Measurements from ENCODE around the gene CAGE1.
"Not testable (repeated sequence)": the region's sequence is repeated elsewhere in the genome, so short reads cannot be mapped to it uniquely, and the experiment has no call there.

The CAGE1 gene

GRCh38 chr6:7331452-7331851 lies 58.1 kb downstream of the CAGE1 start:
- no peak for TF ChIP-seq CTCF (IDR thresholded peaks at IDR 0.05; ENCODE audit: low read depth, low read length)
- no peak overlapping the region for H3K4me3 ChIP-seq (ENCODE audit: low read depth, low read length)
- no peak for DNase-seq (ENCODE audit: low read depth, low spot score)
- in situ Hi-C loops (cut with HindIII; ENCODE audit: low sequenced_read_pairs) = no loop called here

- no peak overlapping the region for H3K4me3 ChIP-seq (ENCODE audit: low read depth, low read length)
- no peak for TF ChIP-seq CTCF (IDR thresholded peaks at IDR 0.05; ENCODE audit: low read depth, low read length)
- in situ Hi-C loops (cut with HindIII; ENCODE audit: low sequenced_read_pairs) = no loop called here
- no peak for DNase-seq (ENCODE audit: low read depth, low spot score)
Measured at GRCh38 chr6:7328243-7328642, 61.3 kb downstream of the CAGE1 start.

- in situ Hi-C loops (cut with HindIII; ENCODE audit: low sequenced_read_pairs) = no loop called here
- TF ChIP-seq CTCF (IDR thresholded peaks at IDR 0.05; ENCODE audit: low read depth, low read length) = no peak
Measured at GRCh38 chr6:7325750-7326149, 63.8 kb downstream of the CAGE1 start.

GRCh38 chr6:7324520-7324919 lies 65.0 kb downstream of the CAGE1 start:
- no peak for DNase-seq (ENCODE audit: low read depth, low spot score)
- in situ Hi-C loops (cut with HindIII; ENCODE audit: low sequenced_read_pairs) = no loop called here
- no peak overlapping the region for H3K4me3 ChIP-seq (ENCODE audit: low read depth, low read length)
- TF ChIP-seq CTCF (IDR thresholded peaks at IDR 0.05; ENCODE audit: low read depth, low read length) = no peak

More at GRCh38 chr6:7325750-7326149, 63.8 kb downstream of the CAGE1 start:
- no peak overlapping the region for H3K4me3 ChIP-seq (ENCODE audit: low read depth, low read length)
- no peak for DNase-seq (ENCODE audit: low read depth, low spot score)

GRCh38 chr6:7323074-7323473 lies 66.5 kb downstream of the CAGE1 start:
- no peak for DNase-seq (ENCODE audit: low read depth, low spot score)
- H3K4me3 ChIP-seq (ENCODE audit: low read depth, low read length) = no peak overlapping the region
- no peak for TF ChIP-seq CTCF (IDR thresholded peaks at IDR 0.05; ENCODE audit: low read depth, low read length)
- in situ Hi-C loops (cut with HindIII; ENCODE audit: low sequenced_read_pairs) = no loop called here

- H3K4me3 ChIP-seq (ENCODE audit: low read depth, low read length); DNase-seq (ENCODE audit: low read depth, low spot score); in situ Hi-C loops (cut with HindIII; ENCODE audit: low sequenced_read_pairs): not testable (repeated sequence)
Measured at GRCh38 chr6:7321866-7322265, 67.7 kb downstream of the CAGE1 start.

- H3K4me3 ChIP-seq (ENCODE audit: low read depth, low read length); in situ Hi-C loops (cut with HindIII; ENCODE audit: low sequenced_read_pairs); DNase-seq (ENCODE audit: low read depth, low spot score): not testable (repeated sequence)
Measured at GRCh38 chr6:7319406-7319805, 70.1 kb downstream of the CAGE1 start.

GRCh38 chr6:7317538-7317937 lies 72.0 kb downstream of the CAGE1 start:
- TF ChIP-seq CTCF (IDR thresholded peaks at IDR 0.05; ENCODE audit: low read depth, low read length) = no peak
- DNase-seq (ENCODE audit: low read depth, low spot score) = no peak
- in situ Hi-C loops (cut with HindIII; ENCODE audit: low sequenced_read_pairs) = no loop called here
- H3K4me3 ChIP-seq (ENCODE audit: low read depth, low read length) = no peak overlapping the region
